Suprapubic skin (tissue), 4 donors: ENCODE results near the gene PFDN5. TPM values are rescaled to one million over a fixed set of nuclear protein-coding genes. Genes with fewer than 3 reads are reported as not detected.

Experiments
- DNase-seq, 2 donors: peaks; one replicate each; pipeline ENCODE4 v3.0.0-alpha.2; 2019; ENCODE audit warnings: low spot score in 2 of 2
- H3K27ac ChIP-seq: fragments of 200-600 bp; sonication (generic); one replicate; pipeline ENCODE4 v1.5.1; 2019
- H3K27me3 ChIP-seq: fragments of 200-600 bp; sonication (generic); one replicate; pipeline ENCODE4 v1.5.1; 2019
- H3K36me3 ChIP-seq: fragments of 200-600 bp; sonication (generic); one replicate; pipeline ENCODE4 v1.5.1; 2019
- H3K4me1 ChIP-seq: fragments of 200-600 bp; sonication (generic); one replicate; pipeline ENCODE4 v1.5.1; 2019
- H3K4me3 ChIP-seq: fragments of 200-600 bp; sonication (generic); one replicate; pipeline ENCODE4 v1.5.1; 2019; ENCODE audit warnings: mild to moderate bottlenecking
- H3K9me3 ChIP-seq: fragments of 200-600 bp; sonication (generic); one replicate; pipeline ENCODE4 v1.5.1; 2019
- EP300 ChIP-seq: sonication (generic); formaldehyde crosslinking; IDR thresholded peaks from one replicate; pipeline ENCODE4 v1.6.1; 2017; ENCODE audit warnings: antibody characterized with exemption
- POLR2A ChIP-seq, 2 donors: fragments of 450-650 bp; IDR thresholded peaks; one replicate each; pipeline ENCODE4 v1.6.1; 2017; ENCODE audit warnings: antibody characterized with exemption in 2 of 2, mild to moderate bottlenecking in 2 of 2, moderate library complexity in 2 of 2
- POLR2AphosphoS5 ChIP-seq, 3 donors: sonication (generic); formaldehyde crosslinking; IDR thresholded peaks; one replicate each; pipeline ENCODE4 v1.6.1; 2017; ENCODE audit warnings: antibody characterized with exemption in 3 of 3
- WGBS: methylation state at CpG from one replicate; pipeline ENCODE4 v1.1.5; 2018; 5-methylcytosine and 5-hydroxymethylcytosine counted together
- total RNA-seq, 4 donors: library from RNA; depleted of rRNA; stranded (reverse); fragments of >200 nt; gene quantifications; one replicate each; pipeline ENCODE4 v1.1.0, GENCODE V29; 2016
- TF ChIP-seq, protein P1 (sequence below), 2 donors: fragments of 200-600 bp in 1 of 2; fragments of 450-650 bp in 1 of 2; sonication (generic) in 1 of 2; IDR thresholded peaks; one replicate each; pipeline ENCODE4 v1.5.1; 2016 to 2019; ENCODE audit warnings: antibody characterized with exemption in 2 of 2, mild to moderate bottlenecking in 1 of 2, moderate library complexity in 1 of 2

Gene PFDN5
- total RNA-seq, 4 donors from 2014 or later = 457 to 612 (median 511) TPM

DNA sequence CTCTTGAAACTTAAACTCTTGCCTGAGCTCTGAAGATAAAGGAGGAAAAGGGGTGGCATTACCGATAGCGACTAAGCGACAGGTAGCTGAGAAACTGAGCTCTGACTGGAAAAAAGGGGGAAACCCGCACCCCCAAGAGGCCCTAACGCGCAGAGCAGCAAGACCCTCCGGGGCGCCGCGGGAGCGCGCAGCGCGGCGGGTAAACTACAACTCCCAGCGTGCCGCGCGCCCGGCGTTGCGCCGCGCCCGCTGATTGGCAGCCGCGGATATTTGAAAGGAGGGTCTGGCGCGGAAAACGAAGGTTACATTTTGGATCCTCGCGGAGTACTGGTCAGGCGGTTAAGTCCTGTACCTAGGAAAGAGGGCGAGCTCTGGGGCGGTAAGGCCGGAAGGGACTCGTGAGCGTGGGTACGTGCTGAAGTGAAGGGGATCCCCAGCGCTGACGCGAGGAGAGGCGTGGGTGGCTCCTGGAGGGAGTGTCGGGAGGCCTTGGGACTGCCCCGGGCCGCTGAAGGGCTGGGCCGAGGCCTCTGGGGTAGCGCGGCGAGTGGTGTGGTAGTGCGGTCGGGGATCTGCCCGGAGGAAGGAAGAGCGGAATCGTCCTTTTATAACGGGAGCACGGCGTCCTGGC lies 27.2 kb upstream of the PFDN5 start, which contains the start of gene ESPL1:
TSS of gene ESPL1 (plus strand) at position 301 of the 631 bp plus-strand sequence. CDS start 468 bp downstream, outside the sequence.
- H3K9me3 ChIP-seq = no peaks in the 10 kb centered on the region
- no peak for TF ChIP-seq EP300
- TF ChIP-seq, protein P1, sequence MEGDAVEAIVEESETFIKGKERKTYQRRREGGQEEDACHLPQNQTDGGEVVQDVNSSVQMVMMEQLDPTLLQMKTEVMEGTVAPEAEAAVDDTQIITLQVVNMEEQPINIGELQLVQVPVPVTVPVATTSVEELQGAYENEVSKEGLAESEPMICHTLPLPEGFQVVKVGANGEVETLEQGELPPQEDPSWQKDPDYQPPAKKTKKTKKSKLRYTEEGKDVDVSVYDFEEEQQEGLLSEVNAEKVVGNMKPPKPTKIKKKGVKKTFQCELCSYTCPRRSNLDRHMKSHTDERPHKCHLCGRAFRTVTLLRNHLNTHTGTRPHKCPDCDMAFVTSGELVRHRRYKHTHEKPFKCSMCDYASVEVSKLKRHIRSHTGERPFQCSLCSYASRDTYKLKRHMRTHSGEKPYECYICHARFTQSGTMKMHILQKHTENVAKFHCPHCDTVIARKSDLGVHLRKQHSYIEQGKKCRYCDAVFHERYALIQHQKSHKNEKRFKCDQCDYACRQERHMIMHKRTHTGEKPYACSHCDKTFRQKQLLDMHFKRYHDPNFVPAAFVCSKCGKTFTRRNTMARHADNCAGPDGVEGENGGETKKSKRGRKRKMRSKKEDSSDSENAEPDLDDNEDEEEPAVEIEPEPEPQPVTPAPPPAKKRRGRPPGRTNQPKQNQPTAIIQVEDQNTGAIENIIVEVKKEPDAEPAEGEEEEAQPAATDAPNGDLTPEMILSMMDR (IDR thresholded peaks at IDR 0.05) = peak; percentile 7 to 15
- peaks cover 13% of the 10 kb centered on the region for H3K4me1 ChIP-seq
- DNase-seq = no peak
- H3K36me3 ChIP-seq = no peaks in the 10 kb centered on the region
- WGBS = 0% methylated on average over 55 of the region's 58 CpGs
- no peaks in the 10 kb centered on the region for H3K27me3 ChIP-seq
- no peak within 1 kb of the TSS for H3K27ac ChIP-seq
- peak within 1 kb of the TSS; percentile 77 for H3K4me3 ChIP-seq

DNA sequence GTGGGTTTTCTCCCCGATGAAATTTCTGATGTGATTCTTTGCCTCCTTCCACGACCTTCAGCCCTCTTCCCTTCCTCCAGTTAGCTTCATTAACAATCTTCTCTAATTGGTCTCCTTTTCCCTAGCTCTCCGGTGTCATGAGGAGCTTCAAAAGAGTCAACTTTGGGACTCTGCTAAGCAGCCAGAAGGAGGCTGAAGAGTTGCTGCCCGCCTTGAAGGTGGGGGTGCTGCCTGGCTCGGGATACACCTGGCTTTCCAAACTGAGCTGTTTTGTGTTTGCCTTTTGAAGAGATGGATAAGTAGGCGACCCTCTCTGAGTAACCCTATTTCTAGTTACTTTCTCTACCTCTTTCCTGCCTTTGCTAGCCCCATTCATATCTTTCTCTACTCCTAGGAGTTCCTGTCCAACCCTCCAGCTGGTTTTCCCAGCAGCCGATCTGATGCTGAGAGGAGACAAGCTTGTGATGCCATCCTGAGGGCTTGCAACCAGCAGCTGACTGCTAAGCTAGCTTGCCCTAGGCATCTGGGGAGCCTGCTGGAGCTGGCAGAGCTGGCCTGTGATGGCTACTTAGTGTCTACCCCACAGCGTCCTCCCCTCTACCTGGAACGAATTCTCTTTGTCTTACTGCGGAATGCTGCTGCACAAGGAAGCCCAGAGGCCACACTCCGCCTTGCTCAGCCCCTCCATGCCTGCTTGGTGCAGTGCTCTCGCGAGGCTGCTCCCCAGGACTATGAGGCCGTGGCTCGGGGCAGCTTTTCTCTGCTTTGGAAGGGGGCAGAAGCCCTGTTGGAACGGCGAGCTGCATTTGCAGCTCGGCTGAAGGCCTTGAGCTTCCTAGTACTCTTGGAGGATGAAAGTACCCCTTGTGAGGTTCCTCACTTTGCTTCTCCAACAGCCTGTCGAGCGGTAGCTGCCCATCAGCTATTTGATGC lies 26.4 kb upstream of the PFDN5 start:
- Histone ChIP-seq H3K4me3 (peak overlapping the region; percentile 77), H3K27me3 (no peaks in the 10 kb centered on the region), H3K27ac (no peak overlapping the region), H3K9me3 (no peaks in the 10 kb centered on the region), H3K4me1 (peaks cover 13% of the 10 kb centered on the region), H3K36me3 (no peaks in the 10 kb centered on the region)
- TF ChIP-seq, protein P1 (IDR thresholded peaks at IDR 0.05) = no peak
- TF ChIP-seq POLR2AphosphoS5 (IDR thresholded peaks at IDR 0.05) (no peak), POLR2A (IDR thresholded peaks at IDR 0.05) (no peak), EP300 (no peak)
- 54% methylated on average over 19 of the region's 20 CpGs for WGBS
- DNase-seq = no peak

GRCh38 chr12:53274445-53274844 lies 20.9 kb upstream of the PFDN5 start:
- Histone ChIP-seq H3K27ac (no peak overlapping the region), H3K27me3 (no peaks in the 10 kb centered on the region), H3K36me3 (no peaks in the 10 kb centered on the region), H3K4me3 (no peak overlapping the region), H3K9me3 (no peaks in the 10 kb centered on the region), H3K4me1 (no peaks in the 10 kb centered on the region)
- TF ChIP-seq, protein P1 (IDR thresholded peaks at IDR 0.05) = no peak
- TF ChIP-seq EP300 (no peak), POLR2AphosphoS5 (IDR thresholded peaks at IDR 0.05) (no peak), POLR2A (IDR thresholded peaks at IDR 0.05) (no peak)
- DNase-seq = no peak
- WGBS = 88% methylated on average over 5 of the region's 5 CpGs

GRCh38 chr12:53276511-53276910 lies 18.8 kb upstream of the PFDN5 start:
- 96% methylated on average over 8 of the region's 11 CpGs for WGBS
- no peak overlapping the region for H3K27ac ChIP-seq

DNA sequence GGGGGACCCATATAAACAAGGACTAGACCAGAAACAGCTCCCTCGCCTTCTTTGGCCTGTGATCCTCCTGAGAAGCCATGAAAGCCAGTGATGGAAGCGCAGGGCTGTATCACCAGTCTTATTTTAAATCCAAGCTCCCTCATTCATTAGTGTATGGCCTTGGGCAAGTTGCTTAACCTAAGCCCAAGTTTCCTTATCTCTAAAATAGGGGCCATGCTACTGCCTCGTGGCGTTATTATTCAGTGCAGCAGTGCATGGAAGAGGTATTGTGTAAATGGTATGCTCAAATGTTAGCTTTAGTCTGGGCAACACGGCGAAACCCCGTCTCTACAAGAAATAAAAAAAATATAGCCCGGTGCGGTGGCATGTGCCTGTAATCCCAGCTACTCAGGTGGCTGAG lies 17.4 kb upstream of the PFDN5 start:
- Histone ChIP-seq H3K27ac (no peak overlapping the region), H3K36me3 (no peaks in the 10 kb centered on the region), H3K4me3 (no peak overlapping the region), H3K4me1 (no peaks in the 10 kb centered on the region), H3K9me3 (no peaks in the 10 kb centered on the region), H3K27me3 (no peaks in the 10 kb centered on the region)
- no peak for DNase-seq
- 94% methylated on average over 9 of the region's 9 CpGs for WGBS
- TF ChIP-seq POLR2AphosphoS5 (IDR thresholded peaks at IDR 0.05) (no peak), POLR2A (IDR thresholded peaks at IDR 0.05) (no peak), EP300 (no peak)
- TF ChIP-seq, protein P1 (IDR thresholded peaks at IDR 0.05) = no peak

More at GRCh38 chr12:53276511-53276910, 18.8 kb upstream of the PFDN5 start:
- Histone ChIP-seq H3K4me1 (no peaks in the 10 kb centered on the region), H3K36me3 (no peaks in the 10 kb centered on the region), H3K9me3 (no peaks in the 10 kb centered on the region), H3K4me3 (no peak overlapping the region), H3K27me3 (no peaks in the 10 kb centered on the region)
- TF ChIP-seq EP300 (no peak), POLR2AphosphoS5 (IDR thresholded peaks at IDR 0.05) (no peak)
- DNase-seq = no peak
